LNCaP clone FGC (cell line): ENCODE data around the gene DPM2.

Experiments used
- DNase-seq: peaks from one replicate; pipeline ENCODE4 v3.0.0-alpha.2; 2011; ENCODE audit warnings: low read depth
- H3K4me3 ChIP-seq: 2 replicates; pipeline ENCODE4 v1.5.1; 2011; ENCODE audit warnings: mild to moderate bottlenecking, low read depth, low read length, control low read depth
- TF ChIP-seq, protein P1 (sequence below): IDR thresholded peaks from 2 replicates; pipeline ENCODE4 v1.5.1; 2012; ENCODE audit warnings: mild to moderate bottlenecking; ENCODE audit not compliant: control insufficient read depth, insufficient read depth; ENCODE audit errors: extremely low read depth

DPM2 gene

DNA sequence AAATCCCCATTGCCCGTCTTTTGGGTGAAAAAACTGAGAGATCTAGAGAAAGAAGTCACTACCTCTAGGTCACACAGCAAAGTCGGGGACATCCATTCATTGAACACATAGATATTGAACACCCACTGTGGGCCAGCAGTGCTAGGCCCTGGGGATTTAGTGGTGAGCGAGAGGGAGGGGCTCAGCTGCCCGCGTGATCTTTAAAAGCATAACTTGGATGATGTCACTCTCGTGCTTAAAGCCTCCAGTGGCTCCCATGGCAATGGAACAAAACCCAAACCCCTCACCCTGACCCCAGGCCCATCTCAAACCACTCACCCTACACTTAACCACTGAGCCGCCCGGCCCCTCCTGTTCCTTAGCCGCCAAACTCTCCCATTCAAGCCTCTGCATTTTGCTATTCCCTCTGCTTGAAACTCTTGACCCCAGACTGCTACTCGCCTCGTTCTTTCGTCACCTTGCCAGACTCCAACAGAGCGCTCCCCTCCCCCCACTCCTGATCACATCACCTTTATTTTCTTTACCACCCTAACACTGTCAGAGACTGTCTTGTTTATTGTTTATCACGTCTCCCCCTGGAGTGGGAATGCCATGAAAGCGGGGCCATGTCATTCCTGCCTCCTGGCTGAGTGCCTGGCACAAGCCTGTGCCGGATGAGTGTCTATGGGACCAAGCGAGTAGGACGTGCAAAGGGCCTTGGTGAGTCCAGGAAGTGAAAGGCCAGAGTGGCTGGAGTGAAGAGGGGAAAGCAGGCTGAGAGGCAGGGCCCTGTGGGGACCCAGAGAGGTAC lies 6.4 kb downstream of the DPM2 start:
- DNase-seq = no peak
- peak overlapping the region; percentile 49; the same call in 1 of the 2 replicates for H3K4me3 ChIP-seq
- TF ChIP-seq, protein P1, sequence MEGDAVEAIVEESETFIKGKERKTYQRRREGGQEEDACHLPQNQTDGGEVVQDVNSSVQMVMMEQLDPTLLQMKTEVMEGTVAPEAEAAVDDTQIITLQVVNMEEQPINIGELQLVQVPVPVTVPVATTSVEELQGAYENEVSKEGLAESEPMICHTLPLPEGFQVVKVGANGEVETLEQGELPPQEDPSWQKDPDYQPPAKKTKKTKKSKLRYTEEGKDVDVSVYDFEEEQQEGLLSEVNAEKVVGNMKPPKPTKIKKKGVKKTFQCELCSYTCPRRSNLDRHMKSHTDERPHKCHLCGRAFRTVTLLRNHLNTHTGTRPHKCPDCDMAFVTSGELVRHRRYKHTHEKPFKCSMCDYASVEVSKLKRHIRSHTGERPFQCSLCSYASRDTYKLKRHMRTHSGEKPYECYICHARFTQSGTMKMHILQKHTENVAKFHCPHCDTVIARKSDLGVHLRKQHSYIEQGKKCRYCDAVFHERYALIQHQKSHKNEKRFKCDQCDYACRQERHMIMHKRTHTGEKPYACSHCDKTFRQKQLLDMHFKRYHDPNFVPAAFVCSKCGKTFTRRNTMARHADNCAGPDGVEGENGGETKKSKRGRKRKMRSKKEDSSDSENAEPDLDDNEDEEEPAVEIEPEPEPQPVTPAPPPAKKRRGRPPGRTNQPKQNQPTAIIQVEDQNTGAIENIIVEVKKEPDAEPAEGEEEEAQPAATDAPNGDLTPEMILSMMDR = no peak

DNA sequence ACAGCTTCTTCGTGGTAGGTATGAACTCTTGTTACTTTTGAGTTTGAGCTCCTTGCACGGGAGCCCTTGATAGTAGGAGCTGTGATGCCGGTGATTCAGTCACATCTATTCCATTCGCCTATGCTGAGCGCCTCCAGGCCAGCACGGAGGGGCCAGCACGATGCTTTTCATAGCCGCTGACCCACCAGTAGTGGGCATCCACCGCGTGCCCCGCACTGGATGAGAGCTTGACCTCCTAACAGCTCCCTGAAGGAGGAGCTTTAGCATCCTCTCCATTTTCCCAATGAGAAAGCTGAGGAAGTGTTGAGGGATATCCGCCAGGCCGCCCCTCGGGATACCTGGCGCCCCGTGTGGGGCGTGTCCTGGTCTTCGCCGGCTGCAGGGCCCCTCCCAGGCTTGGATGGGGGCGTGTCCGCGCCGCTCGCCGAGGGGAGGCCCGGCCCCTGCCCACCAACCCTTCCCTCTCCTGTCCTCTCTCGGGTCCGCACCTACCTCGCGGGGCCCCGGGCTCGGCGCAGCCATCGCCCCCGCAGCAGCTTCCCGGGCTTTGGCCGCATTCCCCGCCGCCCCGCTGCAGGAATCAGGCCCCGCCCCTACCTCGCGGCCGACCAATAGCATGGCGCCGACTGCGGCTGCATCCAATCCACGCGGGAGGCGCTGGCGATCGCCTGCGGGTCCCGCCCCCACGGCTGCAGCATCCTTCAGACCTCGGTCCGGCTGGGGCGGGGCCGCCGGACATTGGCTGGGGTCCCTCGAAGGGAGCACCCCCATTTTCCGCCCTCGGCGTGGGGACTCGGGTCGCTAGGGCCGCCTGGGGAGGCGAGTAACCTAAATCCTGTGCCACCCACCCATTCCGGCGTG lies 7.2 kb downstream of the DPM2 start, which contains the start of gene PIP5KL1:
PIP5KL1 (minus strand) TSS at position 547 of the 861 bp plus-strand sequence; CDS start at position 522, 25 bp downstream.
- peak within 1 kb of the TSS; percentile 49 for H3K4me3 ChIP-seq
- no peak for DNase-seq
- TF ChIP-seq, protein P1 = no peak

DNA sequence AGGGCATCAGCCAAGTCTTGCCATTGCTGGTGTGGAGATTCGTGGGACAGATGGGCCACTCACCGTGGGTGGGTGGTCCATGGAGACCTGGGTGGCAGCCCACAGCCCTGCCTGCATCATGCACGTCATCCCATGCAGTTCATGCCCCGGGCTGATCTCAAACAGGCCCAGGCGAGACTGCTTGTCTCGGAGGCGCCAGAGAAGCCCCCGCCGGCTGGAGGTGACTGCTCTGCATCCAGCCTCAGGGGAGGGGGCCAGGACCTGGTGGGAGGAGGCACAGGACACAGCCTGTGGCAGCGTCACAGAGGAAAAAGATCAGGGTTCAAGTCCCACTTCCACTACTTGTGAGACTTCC lies 8.1 kb downstream of the DPM2 start:
- TF ChIP-seq, protein P1 = no peak
- no peak for DNase-seq
- no peak overlapping the region for H3K4me3 ChIP-seq

DNA sequence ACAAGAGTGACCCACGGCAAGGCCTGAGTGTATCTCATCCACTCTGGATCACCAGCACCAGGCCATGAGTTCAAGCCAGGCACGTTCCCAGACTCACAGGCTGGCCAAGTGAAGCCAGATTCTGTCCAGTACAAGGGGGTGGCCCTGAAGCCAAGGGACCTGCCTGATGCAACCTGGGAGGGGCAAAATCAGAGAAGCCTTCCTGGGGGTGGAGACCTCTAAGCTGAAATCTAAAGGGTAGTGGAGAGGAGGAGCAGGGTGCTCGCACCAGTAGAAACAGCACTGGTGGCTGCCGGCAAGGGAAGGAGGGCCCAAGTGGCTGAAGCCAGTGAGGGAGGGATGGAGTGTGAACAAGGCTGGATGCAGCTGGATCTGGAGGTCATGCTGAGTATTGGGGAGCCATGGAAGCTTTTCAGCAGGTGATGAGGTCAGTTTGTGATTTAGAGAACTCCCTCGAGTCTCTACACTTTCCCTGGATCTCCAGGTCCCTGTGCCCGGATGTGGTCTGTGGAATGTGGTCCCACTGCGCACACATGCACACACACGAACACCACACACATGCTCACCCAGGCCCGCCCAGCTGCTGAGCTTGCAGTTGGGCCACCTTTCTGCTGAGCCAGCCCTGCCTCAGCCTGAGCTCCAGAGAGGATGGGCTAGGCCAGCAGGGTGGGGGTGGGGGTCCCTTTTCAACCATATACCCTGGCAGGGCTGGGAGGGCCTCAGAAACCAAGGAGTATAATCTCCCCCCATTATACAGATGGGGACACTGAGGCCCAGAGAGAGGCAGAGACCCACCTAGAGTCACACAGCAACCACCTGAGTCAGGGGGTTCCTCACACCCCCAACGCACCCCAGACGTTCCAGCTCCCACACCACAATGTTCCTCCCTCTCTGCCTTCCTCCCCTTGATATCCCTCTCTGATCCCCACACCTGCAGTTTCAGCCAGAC lies 8.7 kb downstream of the DPM2 start:
- no peak for DNase-seq
- H3K4me3 ChIP-seq = no peak overlapping the region
- TF ChIP-seq, protein P1 = no peak

DNA sequence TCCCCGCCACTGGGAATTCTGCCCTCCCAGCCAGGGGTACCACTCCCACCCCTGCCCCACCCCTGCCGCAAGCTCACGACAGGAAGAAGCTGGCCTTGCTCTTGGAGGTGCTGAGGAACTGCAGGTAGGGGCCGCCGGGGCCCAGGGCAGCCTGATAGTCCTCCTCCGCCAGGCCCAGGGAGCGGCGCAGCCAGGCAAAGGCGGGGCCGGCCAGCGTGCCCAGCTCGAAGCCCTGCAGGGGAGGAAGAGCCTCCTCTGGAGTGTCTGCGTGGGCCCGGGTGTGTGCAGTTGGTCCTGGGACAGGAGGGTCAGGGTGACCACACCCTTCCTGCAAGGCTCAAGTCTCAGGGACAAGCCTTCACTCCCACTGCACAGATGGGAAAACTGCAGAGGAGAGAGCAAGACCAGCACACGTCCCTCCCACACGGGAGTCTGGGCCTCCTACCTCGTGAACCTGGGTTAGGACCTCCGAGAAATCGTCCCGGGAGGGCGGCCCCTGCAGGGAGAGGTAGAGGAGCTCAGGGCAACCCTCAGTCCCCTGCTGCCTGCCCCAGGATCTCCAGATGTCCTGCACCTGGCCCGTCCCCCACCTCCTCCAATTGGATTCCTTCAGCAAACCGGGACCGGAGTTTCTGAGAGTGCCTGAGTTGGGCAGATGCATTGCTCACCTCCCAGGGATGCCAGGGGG lies 9.5 kb downstream of the DPM2 start:
- TF ChIP-seq, protein P1 = no peak
- H3K4me3 ChIP-seq = no peak overlapping the region
- no peak for DNase-seq
